ENCODE results near the gene SLC39A11.

DNA sequence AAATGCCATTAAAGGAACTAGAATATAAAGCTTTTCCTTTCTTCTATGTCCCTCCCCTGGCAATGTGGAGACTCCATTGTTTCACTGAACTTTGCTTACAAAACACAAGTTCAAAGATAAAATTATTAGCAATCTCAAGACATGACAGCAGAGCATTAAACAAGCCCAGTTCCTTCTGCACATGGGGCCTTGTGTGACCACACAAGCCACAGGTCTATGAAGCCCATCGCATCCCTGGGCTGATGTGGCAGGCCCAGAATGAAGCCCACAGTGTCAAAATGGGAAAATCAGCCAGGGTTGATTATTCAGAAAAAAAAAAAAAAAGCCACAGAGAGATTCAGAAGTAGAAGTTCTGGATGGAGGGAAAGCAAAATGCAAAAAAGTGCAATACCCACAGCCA is 12.9 kb upstream of the SLC39A11 start:
- TF ChIP-seq, protein P1, sequence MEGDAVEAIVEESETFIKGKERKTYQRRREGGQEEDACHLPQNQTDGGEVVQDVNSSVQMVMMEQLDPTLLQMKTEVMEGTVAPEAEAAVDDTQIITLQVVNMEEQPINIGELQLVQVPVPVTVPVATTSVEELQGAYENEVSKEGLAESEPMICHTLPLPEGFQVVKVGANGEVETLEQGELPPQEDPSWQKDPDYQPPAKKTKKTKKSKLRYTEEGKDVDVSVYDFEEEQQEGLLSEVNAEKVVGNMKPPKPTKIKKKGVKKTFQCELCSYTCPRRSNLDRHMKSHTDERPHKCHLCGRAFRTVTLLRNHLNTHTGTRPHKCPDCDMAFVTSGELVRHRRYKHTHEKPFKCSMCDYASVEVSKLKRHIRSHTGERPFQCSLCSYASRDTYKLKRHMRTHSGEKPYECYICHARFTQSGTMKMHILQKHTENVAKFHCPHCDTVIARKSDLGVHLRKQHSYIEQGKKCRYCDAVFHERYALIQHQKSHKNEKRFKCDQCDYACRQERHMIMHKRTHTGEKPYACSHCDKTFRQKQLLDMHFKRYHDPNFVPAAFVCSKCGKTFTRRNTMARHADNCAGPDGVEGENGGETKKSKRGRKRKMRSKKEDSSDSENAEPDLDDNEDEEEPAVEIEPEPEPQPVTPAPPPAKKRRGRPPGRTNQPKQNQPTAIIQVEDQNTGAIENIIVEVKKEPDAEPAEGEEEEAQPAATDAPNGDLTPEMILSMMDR (IDR thresholded peaks at IDR 0.05), result no peak
- TF ChIP-seq SIN3A (IDR thresholded peaks at IDR 0.05; ENCODE audit: borderline replicate concordance, low read depth, low read length) (no peak), EP300 (IDR thresholded peaks at IDR 0.05; ENCODE audit: borderline replicate concordance in 1 of 2, low read depth in 1 of 2, low read length in 1 of 2) (no peak), FOSL2 (IDR thresholded peaks at IDR 0.05; ENCODE audit: borderline replicate concordance, low read depth) (no peak), JUND (IDR thresholded peaks at IDR 0.05) (no peak), EZH2phosphoT487 (IDR thresholded peaks at IDR 0.05; ENCODE audit: borderline replicate concordance, low read depth) (no peak)
- TF ChIP-seq, protein P2, sequence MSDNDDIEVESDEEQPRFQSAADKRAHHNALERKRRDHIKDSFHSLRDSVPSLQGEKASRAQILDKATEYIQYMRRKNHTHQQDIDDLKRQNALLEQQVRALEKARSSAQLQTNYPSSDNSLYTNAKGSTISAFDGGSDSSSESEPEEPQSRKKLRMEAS (IDR thresholded peaks at IDR 0.05; ENCODE audit: low read depth), result no peak
